Urothelium cell line (cell line): ENCODE measurements around the gene WWOX.

ENCODE experiments used
- DNase-seq: peaks from one replicate; pipeline ENCODE4 v3.0.0; 2011; ENCODE audit warnings: low spot score, mixed read lengths
- FAIRE-seq: peaks from 2 replicates; lab custom pipeline; 2011; peaks lifted over from hg19 to GRCh38; lab: Jason Lieb, UNC

WWOX gene

DNA sequence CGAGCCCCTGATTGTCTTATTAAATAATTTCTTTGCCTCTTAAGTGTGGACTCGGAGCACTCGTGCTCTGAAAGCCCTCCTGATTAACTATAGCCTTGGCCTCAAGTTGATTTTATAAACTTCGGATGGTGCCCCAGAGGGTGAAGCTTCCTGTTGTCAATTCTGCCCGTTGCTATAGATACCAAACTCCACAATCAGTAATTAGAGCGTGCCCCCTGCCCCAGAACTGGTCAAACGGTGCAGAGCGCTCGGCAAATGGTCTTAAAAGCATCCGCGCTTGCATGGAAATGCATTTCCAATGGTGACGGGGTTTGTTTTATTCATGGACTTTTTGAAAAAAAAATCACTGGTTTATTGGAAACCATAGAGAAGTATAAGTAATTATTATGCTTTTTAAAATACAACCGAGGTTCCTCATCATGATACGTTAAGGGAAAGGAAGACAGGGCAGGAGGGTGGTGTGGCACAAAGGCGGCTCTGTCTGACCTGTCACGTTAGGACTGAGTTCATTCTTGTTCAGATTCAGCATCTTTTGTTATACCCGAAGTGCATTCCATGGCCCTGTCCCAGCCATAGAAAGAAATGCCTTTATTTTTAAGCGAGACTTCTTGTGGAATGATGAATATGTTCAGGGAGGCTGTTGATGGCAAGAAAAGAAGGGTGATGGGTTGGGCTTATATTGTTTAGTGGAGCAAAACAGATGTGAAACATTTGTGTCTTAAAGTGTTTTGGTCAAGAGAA, 1024.7 kb downstream of the WWOX start:
- DNase-seq: no peak
- FAIRE-seq: no peak

GRCh38 chr16:79127766-79128165, 1028.3 kb downstream of the WWOX start:
- no peak for DNase-seq

DNA sequence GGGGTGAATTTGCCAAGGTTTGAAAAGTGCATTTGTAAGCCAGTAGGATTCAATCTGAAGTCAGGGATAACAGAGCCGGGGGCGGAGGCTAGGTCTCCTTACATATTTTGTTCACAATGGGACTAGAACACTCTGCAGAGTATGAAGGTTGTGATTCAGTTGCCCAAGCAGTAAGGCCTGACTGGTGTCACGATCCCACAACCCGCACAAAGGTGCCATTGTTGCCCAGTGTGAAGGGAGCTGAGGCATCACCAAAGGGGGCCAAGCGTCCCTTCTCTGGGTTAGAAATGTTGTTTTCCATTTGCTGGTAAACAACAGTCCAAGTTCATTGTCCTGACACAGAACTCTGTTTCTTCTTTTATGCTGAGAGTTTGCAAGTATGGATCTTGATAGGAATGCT, 1029.3 kb downstream of the WWOX start:
- no peak for FAIRE-seq

More at GRCh38 chr16:79127766-79128165, 1028.3 kb downstream of the WWOX start:
- no peak for FAIRE-seq

DNA sequence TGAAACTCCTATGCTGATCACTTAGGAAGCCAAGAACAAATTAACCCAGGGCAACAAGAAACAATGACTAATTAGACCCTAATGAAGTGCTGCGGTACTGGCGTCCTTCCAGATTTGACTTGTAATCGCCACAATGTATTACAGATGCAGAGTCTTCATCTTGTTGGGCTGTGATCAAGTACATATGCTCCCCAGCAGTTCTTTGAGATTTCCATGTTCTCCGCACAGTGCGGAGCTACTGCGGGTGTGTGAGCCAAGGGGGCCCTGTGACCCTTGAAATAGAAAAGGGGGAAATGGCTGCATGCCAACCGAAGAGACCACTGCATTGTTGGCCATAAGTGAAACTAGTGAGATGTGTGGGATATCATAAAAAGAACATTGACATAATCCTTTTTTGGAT, 1031.2 kb downstream of the WWOX start:
- no peak for FAIRE-seq
- no peak for DNase-seq

More for the DNA sequence above, 1029.3 kb downstream of the WWOX start:
- DNase-seq: no peak

GRCh38 chr16:79131321-79132075, 1032.0 kb downstream of the WWOX start:
- FAIRE-seq: no peak
- no peak for DNase-seq

GRCh38 chr16:79132701-79133100, 1033.2 kb downstream of the WWOX start:
- FAIRE-seq (no peak), DNase-seq (no peak)

DNA sequence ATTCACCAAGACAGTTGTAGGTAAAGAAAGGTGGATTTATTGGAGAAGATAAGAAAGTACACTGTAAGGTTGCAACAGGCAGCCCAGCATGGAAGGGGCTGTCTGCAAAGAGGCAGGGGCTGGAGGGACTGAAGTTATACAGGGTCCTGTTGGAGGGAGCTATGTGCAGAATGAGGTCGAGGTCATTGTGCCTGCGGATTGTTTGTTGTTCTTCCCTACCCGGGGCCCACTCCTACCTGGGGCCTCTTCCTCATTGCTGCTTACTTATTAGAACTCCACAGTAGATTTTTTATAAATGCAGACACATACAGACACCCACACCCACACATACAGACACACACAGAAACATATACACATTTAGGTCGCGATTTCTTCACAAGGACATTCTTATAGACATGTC, 1034.8 kb downstream of the WWOX start:
- no peak for FAIRE-seq
- no peak for DNase-seq

DNA sequence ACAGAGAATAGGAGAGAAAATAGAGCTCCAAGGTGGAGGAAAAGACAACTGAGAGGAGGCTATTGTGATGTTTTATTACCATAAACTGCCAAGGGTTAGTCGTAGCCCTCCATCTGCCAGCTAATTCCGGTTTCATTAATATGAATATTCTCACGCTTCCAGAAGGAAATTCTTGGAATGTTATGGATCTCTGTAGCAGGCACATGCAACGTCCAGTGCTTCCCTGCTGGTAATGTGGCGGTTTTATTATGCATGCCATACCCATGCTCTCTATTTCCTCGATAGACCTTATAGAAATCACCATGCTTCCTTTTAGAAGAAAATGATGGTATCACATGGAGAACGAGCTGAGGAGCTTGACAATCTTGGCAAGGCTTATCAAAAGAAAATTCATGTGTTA, 1037.5 kb downstream of the WWOX start:
- DNase-seq: no peak
- FAIRE-seq: no peak

- DNase-seq (no peak), FAIRE-seq (no peak)
Observed at GRCh38 chr16:79137426-79137939, 1038.0 kb downstream of the WWOX start.

- DNase-seq (no peak), FAIRE-seq (no peak)
Observed at GRCh38 chr16:79139799-79140198, 1040.3 kb downstream of the WWOX start.

- no peak for FAIRE-seq
- no peak for DNase-seq
Observed at GRCh38 chr16:79143026-79143425, 1043.6 kb downstream of the WWOX start.

GRCh38 chr16:79150151-79150550, 1050.7 kb downstream of the WWOX start:
- no peak for DNase-seq
- no peak for FAIRE-seq

DNA sequence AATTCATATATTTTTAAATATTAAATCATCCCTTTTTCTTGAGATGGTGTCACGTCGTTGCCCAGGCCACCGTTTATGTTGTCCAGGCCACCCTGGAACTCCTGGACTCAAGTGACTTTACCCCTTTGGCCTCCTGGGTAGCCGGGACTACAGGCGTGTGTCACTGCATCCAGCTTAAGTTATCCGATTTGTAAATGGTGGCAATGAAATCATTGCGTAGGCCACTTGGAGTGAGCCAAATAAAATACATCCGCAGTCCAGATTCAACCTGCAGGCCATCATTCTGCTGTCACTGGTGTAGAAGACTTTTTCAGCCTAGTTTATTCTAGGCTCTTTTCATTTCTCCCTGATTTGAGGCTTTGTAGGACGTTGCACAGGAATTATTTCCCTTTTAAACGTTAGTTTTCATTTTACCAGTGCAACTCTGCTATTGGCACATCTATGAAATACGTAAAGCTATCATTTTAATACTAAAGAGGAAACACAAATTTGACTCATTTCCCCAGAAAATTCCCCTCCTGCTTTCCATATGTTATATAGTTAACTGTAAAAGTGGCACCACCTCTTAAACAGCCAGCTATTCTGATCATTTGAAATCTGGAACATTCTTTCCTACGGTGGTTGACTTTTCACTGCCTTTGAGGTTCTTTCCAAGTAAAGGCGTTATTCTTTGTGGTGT, 1051.3 kb downstream of the WWOX start:
- no peak for FAIRE-seq
- no peak for DNase-seq

- FAIRE-seq: no peak
- DNase-seq: no peak
Observed at GRCh38 chr16:79154086-79154485, 1054.6 kb downstream of the WWOX start.

- no peak for FAIRE-seq
Observed at GRCh38 chr16:79155471-79155870, 1056.0 kb downstream of the WWOX start.

DNA sequence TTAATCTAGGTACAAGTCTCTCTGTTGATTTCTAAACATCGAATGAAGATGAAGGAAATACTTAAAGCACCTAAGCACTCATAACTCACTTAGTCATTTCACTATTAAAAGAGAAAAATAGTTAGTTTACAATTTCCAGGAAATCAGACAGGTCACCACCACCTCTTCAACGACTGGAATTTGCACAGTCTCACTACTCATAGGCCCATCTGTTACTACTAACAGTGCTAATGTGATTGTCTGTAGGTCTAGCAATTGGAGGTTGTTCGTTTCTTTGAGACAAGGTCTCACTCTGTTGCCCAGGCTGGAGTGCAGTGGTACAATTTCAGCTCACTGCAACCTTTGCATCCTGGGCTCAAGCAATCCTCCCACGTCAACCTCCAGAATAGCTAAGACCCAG, 1056.5 kb downstream of the WWOX start:
- DNase-seq (no peak), FAIRE-seq (no peak)

More at GRCh38 chr16:79155471-79155870, 1056.0 kb downstream of the WWOX start:
- no peak for DNase-seq

GRCh38 chr16:79156761-79157160, 1057.3 kb downstream of the WWOX start:
- DNase-seq: no peak
- FAIRE-seq: no peak

- no peak for DNase-seq
- FAIRE-seq: no peak
Observed at GRCh38 chr16:79158337-79158736, 1058.9 kb downstream of the WWOX start.

DNA sequence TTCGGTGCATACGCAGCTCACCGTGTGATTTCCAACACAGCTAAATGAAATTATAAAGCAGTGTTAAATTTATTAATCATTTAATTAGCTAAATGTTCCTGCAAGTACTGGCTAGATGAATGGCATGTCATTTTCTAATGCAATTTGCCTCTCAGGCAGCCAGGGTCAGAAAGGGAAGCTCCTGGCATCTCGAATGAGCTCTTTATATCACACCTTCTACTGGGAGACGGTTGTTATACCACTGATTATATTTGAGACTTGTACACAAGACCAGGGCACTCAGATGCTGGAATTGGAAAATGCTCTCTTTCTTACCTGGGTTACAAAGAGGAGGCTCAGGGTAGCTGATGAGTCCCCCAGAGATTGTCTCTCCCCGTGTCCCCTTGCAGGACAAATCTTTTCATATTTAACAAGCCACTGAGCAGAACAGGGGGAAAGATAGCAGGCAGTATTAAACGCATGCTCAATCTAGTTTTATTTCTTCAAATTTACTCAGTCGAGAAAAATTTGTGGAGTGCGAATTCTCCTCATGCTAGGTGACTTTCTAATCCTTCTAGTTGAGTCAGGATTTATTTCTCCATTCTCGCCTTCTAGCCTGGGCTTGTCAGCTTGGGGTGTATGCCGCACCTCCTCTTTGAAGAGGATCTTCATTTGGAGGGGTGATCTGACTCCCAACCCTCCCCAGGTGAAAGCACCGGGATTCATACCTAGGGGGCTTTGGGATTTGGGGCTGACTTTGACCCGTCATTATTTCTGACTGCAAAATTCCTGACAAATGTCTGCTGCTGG, 1060.0 kb downstream of the WWOX start:
- FAIRE-seq (no peak), DNase-seq (no peak)

DNA sequence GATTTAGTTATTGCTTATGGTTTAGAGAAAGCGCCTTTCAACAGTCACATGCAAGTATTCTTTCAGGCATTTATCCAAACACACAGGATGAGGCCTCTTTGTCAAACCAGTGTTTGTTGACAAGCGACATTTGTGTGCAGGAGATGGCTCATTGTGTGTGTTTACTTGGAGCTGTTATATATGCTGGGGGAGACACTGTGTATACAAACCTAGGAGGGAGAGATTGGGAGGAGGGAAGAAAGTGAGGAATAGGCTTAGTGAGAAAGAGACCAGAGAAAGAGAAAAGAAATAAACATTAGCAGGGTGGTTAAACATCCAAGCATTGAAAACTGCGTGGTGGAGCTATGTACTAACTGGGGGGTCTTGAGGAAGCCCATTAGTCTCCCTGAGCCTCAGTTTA, 1063.5 kb downstream of the WWOX start:
- no peak for FAIRE-seq
- DNase-seq: no peak
